HepG2 (cell line): ENCODE data around the gene PIP4K2C. TPM values are rescaled to one million over a fixed set of nuclear protein-coding genes. Genes with fewer than 3 reads are reported as not detected.

Experiments
- ARHGAP35 ChIP-seq: sonication (generic); formaldehyde crosslinking; IDR thresholded peaks from 2 replicates; pipeline ENCODE4 v1.9.0; 2022; ENCODE audit warnings: mild to moderate bottlenecking, inconsistent platforms, moderate library complexity, missing genetic modification reagents, borderline replicate concordance
- CHCHD3 ChIP-seq: sonication (generic); formaldehyde crosslinking; IDR thresholded peaks from 2 replicates; pipeline ENCODE4 v1.8.0; 2022; ENCODE audit warnings: mild to moderate bottlenecking, missing genetic modification reagents, moderate library complexity
- FOXA1 ChIP-seq, 2 experiments: fragments of 450-650 bp in 1 of 2; sonication (generic) in 1 of 2; formaldehyde crosslinking in 1 of 2; IDR thresholded peaks; 2 replicates each; pipeline versions ENCODE4 v1.4.0 to v1.6.1; 2016 to 2020; ENCODE audit warnings: missing genetic modification reagents in 1 of 2
- GABPB1 ChIP-seq: IDR thresholded peaks from 2 replicates; pipeline ENCODE4 v1.6.1; 2016; ENCODE audit warnings: mild to moderate bottlenecking, missing genetic modification reagents, moderate library complexity, missing compliant biosample characterization
- HBP1 ChIP-seq: IDR thresholded peaks from 2 replicates; pipeline ENCODE4 v1.6.1; 2016; ENCODE audit warnings: low read depth, control low read depth
- HOXA5 ChIP-seq: sonication (generic); formaldehyde crosslinking; IDR thresholded peaks from 2 replicates; pipeline ENCODE4 v1.4.0; 2020; ENCODE audit warnings: missing genetic modification reagents
- JUNB ChIP-seq: sonication (generic); formaldehyde crosslinking; IDR thresholded peaks from 2 replicates; pipeline ENCODE4 v1.8.0; 2022; ENCODE audit warnings: missing genetic modification reagents, mild to moderate bottlenecking, borderline replicate concordance
- KDM4B ChIP-seq: sonication (generic); formaldehyde crosslinking; IDR thresholded peaks from 2 replicates; pipeline ENCODE4 v1.4.0; 2020; ENCODE audit warnings: missing genetic modification reagents
- MED13 ChIP-seq: sonication (generic); formaldehyde crosslinking; IDR thresholded peaks from 2 replicates; pipeline ENCODE4 v1.5.0; 2020; ENCODE audit warnings: missing genetic modification reagents
- NFE2L2 ChIP-seq: fragments of 150-350 bp; IDR thresholded peaks from 2 replicates; pipeline ENCODE4 v1.6.1; 2014; ENCODE audit warnings: low read length
- NRL ChIP-seq: sonication (generic); formaldehyde crosslinking; IDR thresholded peaks from 2 replicates; pipeline ENCODE4 v1.5.0; 2020; ENCODE audit warnings: missing genetic modification reagents, mild to moderate bottlenecking, moderate library complexity, borderline replicate concordance
- SIX1 ChIP-seq: sonication (generic); formaldehyde crosslinking; IDR thresholded peaks from 2 replicates; pipeline ENCODE4 v1.4.0; 2020; ENCODE audit warnings: missing genetic modification reagents, borderline replicate concordance
- SMARCC2 ChIP-seq: fragments of 450-650 bp; IDR thresholded peaks from 2 replicates; pipeline ENCODE4 v1.6.1; 2017; ENCODE audit warnings: antibody characterized with exemption, mild to moderate bottlenecking
- ZBTB37 ChIP-seq: sonication (generic); formaldehyde crosslinking; IDR thresholded peaks from 2 replicates; pipeline ENCODE4 v1.4.0; 2020; ENCODE audit warnings: mild to moderate bottlenecking, missing genetic modification reagents
- ZFAT ChIP-seq: sonication (generic); formaldehyde crosslinking; conservative IDR thresholded peaks from 2 replicates; pipeline ENCODE4 v1.8.1; 2023; ENCODE audit warnings: missing genetic modification reagents, inconsistent platforms
- ZFP91 ChIP-seq: sonication (generic); formaldehyde crosslinking; IDR thresholded peaks from 2 replicates; pipeline ENCODE4 v1.9.0; 2022; ENCODE audit warnings: missing genetic modification reagents, mild to moderate bottlenecking, borderline replicate concordance
- ZNF44 ChIP-seq: sonication (generic); formaldehyde crosslinking; IDR thresholded peaks from 2 replicates; pipeline ENCODE4 v1.5.1; 2020; ENCODE audit warnings: mild to moderate bottlenecking, missing genetic modification reagents
- ZNF776 ChIP-seq: sonication (generic); formaldehyde crosslinking; IDR thresholded peaks from 2 replicates; pipeline ENCODE4 v1.4.0; 2020; ENCODE audit warnings: mild to moderate bottlenecking, missing genetic modification reagents
- polyA plus RNA-seq, 8 experiments: library from polyadenylated mRNA; depleted of rRNA in 3 of 8; stranded (reverse) in 7 of 8; unstranded in 1 of 8; fragments of >200 nt; fragmentation: Illumina TruSeq in 4 of 8; extraction: Trizol in 4 of 8; gene quantifications; 2 replicates each; pipeline versions ENCODE4 v1.2.1 to v1.2.3, GENCODE V29; 2011 to 2016; ENCODE audit warnings: low read depth in 4 of 8, missing spikeins in 1 of 8, mixed read lengths in 1 of 8; ENCODE audit not compliant: insufficient read depth in 1 of 8
- total RNA-seq, 5 experiments: library from RNA; depleted of rRNA; stranded (reverse); fragments of >200 nt; fragmentation: Illumina TruSeq; extraction: Trizol; gene quantifications; 2 replicates each; pipeline ENCODE4 v1.2.3, GENCODE V29; 2016; ENCODE audit warnings: low read depth in 1 of 5
- TF ChIP-seq, protein P1 (sequence below): sonication (generic); formaldehyde crosslinking; IDR thresholded peaks from 2 replicates; pipeline ENCODE4 v1.8.0; 2022; ENCODE audit warnings: mild to moderate bottlenecking, missing genetic modification reagents, borderline replicate concordance
- TF ChIP-seq, protein P2 (sequence below): sonication (generic); formaldehyde crosslinking; IDR thresholded peaks from 2 replicates; pipeline ENCODE4 v1.5.0; 2020; ENCODE audit warnings: missing genetic modification reagents

PIP4K2C gene
- total and polyA plus RNA-seq, 2 of the 13 experiments (the other 11 are each of a cell fraction or from before 2014, with no cell fraction given) = 23.3 to 26.4 TPM

DNA sequence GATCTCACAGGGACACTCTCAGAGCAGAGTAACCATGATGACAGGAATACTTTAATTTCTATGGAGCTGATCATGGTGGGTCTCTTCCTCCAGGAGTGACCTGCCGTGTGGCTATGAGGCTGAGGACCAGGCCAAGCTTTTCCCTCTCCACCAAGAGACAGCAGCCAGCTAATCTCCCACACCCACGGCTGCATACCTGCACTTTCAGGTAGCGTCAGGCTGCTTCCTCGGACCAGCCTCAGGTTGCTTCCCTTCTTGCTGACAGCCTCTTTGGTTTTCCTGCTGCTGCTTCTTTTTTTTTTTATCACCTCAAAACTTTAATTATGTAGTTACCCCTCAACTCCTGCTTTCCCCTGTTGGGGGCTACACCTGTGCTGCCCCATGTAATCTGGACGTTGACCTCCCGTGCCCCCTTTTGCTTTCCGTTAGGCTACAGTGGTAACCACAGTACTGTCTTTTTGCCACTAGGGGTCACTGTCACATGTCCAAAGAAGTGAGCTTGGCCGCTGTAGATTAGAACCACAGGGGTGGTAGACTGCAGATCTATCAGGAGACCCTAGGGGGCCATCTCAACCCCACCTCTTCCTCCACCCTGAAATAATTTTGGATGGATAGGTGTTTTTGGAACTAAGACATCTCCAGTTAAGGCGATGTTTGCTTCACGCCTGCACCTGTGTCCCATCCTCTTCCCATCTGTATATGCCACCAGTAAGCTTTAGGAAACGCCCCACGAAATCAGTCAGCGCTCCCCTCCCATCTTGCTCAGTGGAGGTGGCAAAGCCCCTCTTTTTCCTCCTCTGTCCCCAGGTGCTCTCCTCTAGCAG lies 7.8 kb upstream of the PIP4K2C start (continued):
- TF ChIP-seq SMARCC2 (no peak), NRL (CRISPR knock-in tag) (no peak), JUNB (CRISPR knock-in tag) (no peak), NFE2L2 (no peak), SIX1 (no peak), MED13 (CRISPR knock-in tag) (no peak), ZFP91 (peak; percentile 53; the same call in 1 of the 2 replicates), CHCHD3 (CRISPR knock-in tag) (no peak), KDM4B (CRISPR knock-in tag) (no peak), GABPB1 (CRISPR knock-in tag) (no peak), ARHGAP35 (no peak), HOXA5 (CRISPR knock-in tag) (no peak), ZNF44 (0 out of 2 replicates have a peak, but pooled peaks have one; percentile 27), ZFAT (no peak), ZNF776 (CRISPR knock-in tag) (no peak), FOXA1 (IDR thresholded peaks at IDR 0.05) (no peak), FOXA1 (CRISPR knock-in tag; IDR thresholded peaks at IDR 0.05) (no peak), HBP1 (CRISPR knock-in tag) (0 out of 2 replicates have a peak, but pooled peaks have one; percentile 45), ZBTB37 (CRISPR knock-in tag) (no peak)
- TF ChIP-seq, protein P1, sequence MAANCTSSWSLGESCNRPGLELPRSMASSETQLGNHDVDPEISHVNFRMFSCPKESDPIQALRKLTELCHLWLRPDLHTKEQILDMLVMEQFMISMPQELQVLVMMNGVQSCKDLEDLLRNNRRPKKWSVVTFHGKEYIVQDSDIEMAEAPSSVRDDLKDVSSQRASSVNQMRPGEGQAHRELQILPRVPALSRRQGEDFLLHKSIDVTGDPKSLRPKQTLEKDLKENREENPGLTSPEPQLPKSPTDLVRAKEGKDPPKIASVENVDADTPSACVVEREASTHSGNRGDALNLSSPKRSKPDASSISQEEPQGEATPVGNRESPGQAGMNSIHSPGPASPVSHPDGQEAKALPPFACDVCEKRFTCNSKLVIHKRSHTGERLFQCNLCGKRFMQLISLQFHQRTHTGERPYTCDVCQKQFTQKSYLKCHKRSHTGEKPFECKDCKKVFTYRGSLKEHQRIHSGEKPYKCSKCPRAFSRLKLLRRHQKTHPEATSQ (CRISPR knock-in tag) = no peak
- TF ChIP-seq, protein P2, sequence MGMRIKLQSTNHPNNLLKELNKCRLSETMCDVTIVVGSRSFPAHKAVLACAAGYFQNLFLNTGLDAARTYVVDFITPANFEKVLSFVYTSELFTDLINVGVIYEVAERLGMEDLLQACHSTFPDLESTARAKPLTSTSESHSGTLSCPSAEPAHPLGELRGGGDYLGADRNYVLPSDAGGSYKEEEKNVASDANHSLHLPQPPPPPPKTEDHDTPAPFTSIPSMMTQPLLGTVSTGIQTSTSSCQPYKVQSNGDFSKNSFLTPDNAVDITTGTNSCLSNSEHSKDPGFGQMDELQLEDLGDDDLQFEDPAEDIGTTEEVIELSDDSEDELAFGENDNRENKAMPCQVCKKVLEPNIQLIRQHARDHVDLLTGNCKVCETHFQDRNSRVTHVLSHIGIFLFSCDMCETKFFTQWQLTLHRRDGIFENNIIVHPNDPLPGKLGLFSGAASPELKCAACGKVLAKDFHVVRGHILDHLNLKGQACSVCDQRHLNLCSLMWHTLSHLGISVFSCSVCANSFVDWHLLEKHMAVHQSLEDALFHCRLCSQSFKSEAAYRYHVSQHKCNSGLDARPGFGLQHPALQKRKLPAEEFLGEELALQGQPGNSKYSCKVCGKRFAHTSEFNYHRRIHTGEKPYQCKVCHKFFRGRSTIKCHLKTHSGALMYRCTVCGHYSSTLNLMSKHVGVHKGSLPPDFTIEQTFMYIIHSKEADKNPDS (CRISPR knock-in tag) = no peak
